ENCODE data around the gene BTBD1. TPM values are rescaled to one million over a fixed set of nuclear protein-coding genes. Genes with fewer than 3 reads are reported as not detected.
A peak's percentile ranks its signal among the peaks of the same experiment; 100 is the strongest.

BTBD1 gene
- total and polyA plus RNA-seq, 2 donors (not counting 3 experiments of a cell fraction or from before 2014, with no cell fraction given) = 30.8 to 58.0 TPM

- BruUV-seq (replicated peaks) = no TSS peak
- H3K9ac ChIP-seq (replicated peaks; ENCODE audit: extremely low read depth, insufficient read depth, low read length) = no peak overlapping the region
- peaks cover 10% of the 10 kb centered on the region for H3K4me1 ChIP-seq (ENCODE audit: control insufficient read depth, extremely low read depth, insufficient read depth, low read length)
- peak; percentile 50 for TF ChIP-seq FOS (IDR thresholded peaks at IDR 0.05; ENCODE audit: borderline replicate concordance, insufficient read depth, low read length)
- no peak for TF ChIP-seq JUN (IDR thresholded peaks at IDR 0.05; ENCODE audit: borderline replicate concordance, insufficient read depth, insufficient read length, low read depth)
- no peak overlapping the region for H2AFZ ChIP-seq (ENCODE audit: low read depth, low read length)
- H3K27ac ChIP-seq (ENCODE audit: insufficient read depth, low read depth, low read length) = peak overlapping the region; percentile 12
- no peaks in the 10 kb centered on the region for H3K9me3 ChIP-seq (replicated peaks; ENCODE audit: control insufficient read depth, insufficient read depth, low read length)
- H3K4me3 ChIP-seq (replicated peaks in 1 of 3; ENCODE audit: insufficient read depth in 1 of 3, low read depth in 1 of 3, low read length in 3 of 3) = no peak overlapping the region
- peak; percentile 69 for DNase-seq (ENCODE audit: low read depth, low spot score)
- H3K27me3 ChIP-seq (ENCODE audit: control insufficient read depth in 2 of 2, insufficient read depth in 2 of 2, low read length in 2 of 2) = no peaks in the 10 kb centered on the region
- H3K9me1 ChIP-seq (replicated peaks; ENCODE audit: control insufficient read depth, extremely low read depth, insufficient read depth, low read length) = no peaks in the 10 kb centered on the region
- peaks cover 73% of the 10 kb centered on the region for H3K79me2 ChIP-seq (ENCODE audit: control insufficient read depth, insufficient read depth, low read length)
- dilution Hi-C loops (cut with MboI; ENCODE audit: extremely low pct_ligation_motif_present, low sequenced_read_pairs) (no loop called here), intact Hi-C loops (cut with micrococcal nuclease) (no loop called here)
- peak overlapping the region; percentile 39 for H3K4me2 ChIP-seq (ENCODE audit: insufficient read depth, low read length)
- peak; percentile 44 for FAIRE-seq
- CTCF ChIA-PET = interaction anchor here (1.1 to 1.6 kb wide), 2 partner anchors 8 to 35 kb away, joined by 3 to 4 read pairs; partner anchors contain the start of gene C15orf40
- H3K36me3 ChIP-seq (ENCODE audit: control insufficient read depth in 2 of 2, extremely low read depth in 1 of 2, insufficient read depth in 2 of 2, low read length in 2 of 2) = peaks cover 9 to 15% of the 10 kb centered on the region in 2 experiments
- H4K20me1 ChIP-seq (replicated peaks; ENCODE audit: control insufficient read depth, extremely low read depth, insufficient read depth, low read length) = peaks cover 2% of the 10 kb centered on the region
- POLR2A ChIA-PET = interaction anchor here (0.5 kb wide), 1 partner anchor 12 kb away, joined by 4 read pairs; no protein-coding TSS in a partner anchor
Measured at GRCh38 chr15:83046558-83047127, 20.4 kb downstream of the BTBD1 start.

- DNase-seq (ENCODE audit: low read depth, low spot score) (no peak), FAIRE-seq (no peak)
- Histone ChIP-seq H2AFZ (ENCODE audit: low read depth, low read length) (no peak overlapping the region), H3K27ac (ENCODE audit: insufficient read depth, low read depth, low read length) (no peak overlapping the region), H3K9me3 (replicated peaks; ENCODE audit: control insufficient read depth, insufficient read depth, low read length) (no peaks in the 10 kb centered on the region), H4K20me1 (replicated peaks; ENCODE audit: control insufficient read depth, extremely low read depth, insufficient read depth, low read length) (peaks cover 2% of the 10 kb centered on the region), H3K27me3 (ENCODE audit: control insufficient read depth in 2 of 2, insufficient read depth in 2 of 2, low read length in 2 of 2) (no peaks in the 10 kb centered on the region), H3K4me2 (ENCODE audit: insufficient read depth, low read length) (no peak overlapping the region), H3K9me1 (replicated peaks; ENCODE audit: control insufficient read depth, extremely low read depth, insufficient read depth, low read length) (no peaks in the 10 kb centered on the region), H3K4me3 (replicated peaks in 1 of 3; ENCODE audit: insufficient read depth in 1 of 3, low read depth in 1 of 3, low read length in 3 of 3) (no peak overlapping the region), H3K4me1 (ENCODE audit: control insufficient read depth, extremely low read depth, insufficient read depth, low read length) (peaks cover 10% of the 10 kb centered on the region), H3K9ac (replicated peaks; ENCODE audit: extremely low read depth, insufficient read depth, low read length) (no peak overlapping the region), H3K36me3 (ENCODE audit: control insufficient read depth in 2 of 2, extremely low read depth in 1 of 2, insufficient read depth in 2 of 2, low read length in 2 of 2) (peaks cover 13 to 18% of the 10 kb centered on the region in 2 experiments), H3K79me2 (ENCODE audit: control insufficient read depth, insufficient read depth, low read length) (peaks cover 78% of the 10 kb centered on the region)
- ChIA-PET CTCF (no interaction called here), POLR2A (no interaction called here)
- TF ChIP-seq POLR2A (IDR thresholded peaks at IDR 0.05; ENCODE audit: low read depth, low read length) (no peak), POLR2AphosphoS5 (IDR thresholded peaks at IDR 0.05; ENCODE audit: insufficient read depth, low read depth, low read length) (no peak), CTCF (IDR thresholded peaks at IDR 0.05; ENCODE audit: extremely low read depth in 1 of 2, insufficient read depth in 1 of 2, low read depth in 1 of 2, low read length in 2 of 2) (no peak), MAX (IDR thresholded peaks at IDR 0.05; ENCODE audit: insufficient read depth, insufficient read length) (no peak)
- intact Hi-C loops (cut with micrococcal nuclease) = no loop called here
- no TSS peak for BruUV-seq (replicated peaks)
- dilution Hi-C loops (cut with MboI; ENCODE audit: extremely low pct_ligation_motif_present, low sequenced_read_pairs) = no loop called here
Measured at GRCh38 chr15:83044156-83044555, 22.9 kb downstream of the BTBD1 start.
